PC-3 (cell line): ENCODE measurements around the gene ANKRD13B. TPM values are rescaled to one million over a fixed set of nuclear protein-coding genes. Genes with fewer than 3 reads are reported as not detected.

Experiments
- ATAC-seq: fragments of 200-7000 bp; cut with Tn5 transposase; 2 replicates; pipeline ENCODE4 v1.9.1; 2020; ENCODE audit warnings: mild to moderate bottlenecking, moderate library complexity
- BruUV-seq: library from RNA; stranded (reverse); fragments of 400-500 nt; replicated peaks from 2 replicates; lab custom pipeline; 2021; lab: Mats Ljungman, UMichigan
- CTCF ChIA-PET: fragments of 300-600 bp; sonication (Branson Sonifier 250); formaldehyde crosslinking; loops from one replicate; lab custom pipeline; 2022; ENCODE audit warnings: antibody characterized with exemption; lab: Charles Lee
- POLR2A ChIA-PET: fragments of 300-600 bp; sonication (Branson Sonifier 250); formaldehyde crosslinking; loops from one replicate; lab custom pipeline; 2022; ENCODE audit warnings: antibody characterized with exemption; ENCODE audit not compliant: unreplicated experiment; lab: Charles Lee
- DNase-seq: peaks from one replicate; pipeline ENCODE4 v3.0.0-alpha.2; 2015
- H2AFZ ChIP-seq: fragments of 300-600 bp; sonication (generic); 2 replicates; pipeline ENCODE4 v1.6.0; 2016; ENCODE audit warnings: antibody characterized with exemption, low read length
- H3F3A ChIP-seq: fragments of 300-600 bp; sonication (generic); one replicate; pipeline ENCODE4 v1.6.0; 2017; ENCODE audit warnings: antibody characterized with exemption, low read length, control low read depth, mild to moderate bottlenecking; ENCODE audit not compliant: unreplicated experiment
- H3K27ac ChIP-seq: fragments of 300-600 bp; sonication (generic); 2 replicates; pipeline ENCODE4 v1.5.1; 2016; ENCODE audit warnings: mild to moderate bottlenecking, low read length
- H3K27me3 ChIP-seq: fragments of 300-600 bp; sonication (generic); 2 replicates; pipeline ENCODE4 v1.6.1; 2016; ENCODE audit warnings: low read length, mixed read lengths
- H3K36me3 ChIP-seq: fragments of 300-600 bp; sonication (generic); 2 replicates; pipeline ENCODE4 v1.6.1; 2016; ENCODE audit warnings: low read depth, mixed run types, low read length, mixed read lengths
- H3K4me1 ChIP-seq: fragments of 300-600 bp; sonication (generic); 2 replicates; pipeline ENCODE4 v1.5.1; 2016; ENCODE audit warnings: low read length; ENCODE audit not compliant: insufficient read depth
- H3K4me2 ChIP-seq: fragments of 300-600 bp; sonication (generic); 2 replicates; pipeline ENCODE4 v1.6.0; 2016; ENCODE audit warnings: low read length
- H3K4me3 ChIP-seq: fragments of 300-600 bp; sonication (generic); 2 replicates; pipeline ENCODE4 v1.5.1; 2016; ENCODE audit warnings: mild to moderate bottlenecking, low read length, mixed read lengths
- H3K79me2 ChIP-seq: fragments of 300-600 bp; sonication (generic); 2 replicates; pipeline ENCODE4 v1.6.1; 2017; ENCODE audit warnings: low read length, mixed read lengths
- H3K9ac ChIP-seq: fragments of 300-600 bp; sonication (generic); 2 replicates; pipeline ENCODE4 v1.6.0; 2016; ENCODE audit warnings: mild to moderate bottlenecking, low read length
- H3K9me2 ChIP-seq: fragments of 300-600 bp; sonication (generic); replicated peaks from 2 replicates; pipeline ENCODE4 v1.6.1; 2016; ENCODE audit warnings: mixed run types, low read length, mixed read lengths
- H3K9me3 ChIP-seq: fragments of 300-600 bp; sonication (generic); 2 replicates; pipeline ENCODE4 v1.6.1; 2016; ENCODE audit warnings: low read length, mixed read lengths
- H4K20me1 ChIP-seq: fragments of 300-600 bp; sonication (generic); 2 replicates; pipeline ENCODE4 v1.6.1; 2016; ENCODE audit warnings: low read length, mixed read lengths
- EZH2 ChIP-seq: fragments of 300-600 bp; sonication (generic); IDR thresholded peaks from one replicate; pipeline ENCODE4 v1.6.1; 2017; ENCODE audit warnings: antibody characterized with exemption, mild to moderate bottlenecking, low read length; ENCODE audit not compliant: unreplicated experiment
- EZH2phosphoT487 ChIP-seq: fragments of 300-600 bp; sonication (generic); IDR thresholded peaks from 2 replicates; pipeline ENCODE4 v1.6.1; 2018; ENCODE audit warnings: mild to moderate bottlenecking, antibody characterized with exemption, low read length, borderline replicate concordance
- intact Hi-C: fragments of 100-400 bp; cut with micrococcal nuclease; formaldehyde crosslinking; loops from 2 replicates; pipeline ENCODE4 v1.9.0; 2023
- total RNA-seq: library from RNA; depleted of rRNA; stranded (reverse); fragments of >200 nt; gene quantifications from 2 replicates; pipeline ENCODE4 v1.2.3, GENCODE V29; 2014
- TF ChIP-seq, protein P1 (sequence below): fragments of 300-600 bp; sonication (generic); conservative IDR thresholded peaks from 2 replicates; pipeline ENCODE4 v1.5.1; 2017; ENCODE audit warnings: antibody characterized with exemption, low read depth, mild to moderate bottlenecking, low read length

The ANKRD13B gene
- total RNA-seq, 1 experiment from 2014 or later, result 11.2 TPM

DNA sequence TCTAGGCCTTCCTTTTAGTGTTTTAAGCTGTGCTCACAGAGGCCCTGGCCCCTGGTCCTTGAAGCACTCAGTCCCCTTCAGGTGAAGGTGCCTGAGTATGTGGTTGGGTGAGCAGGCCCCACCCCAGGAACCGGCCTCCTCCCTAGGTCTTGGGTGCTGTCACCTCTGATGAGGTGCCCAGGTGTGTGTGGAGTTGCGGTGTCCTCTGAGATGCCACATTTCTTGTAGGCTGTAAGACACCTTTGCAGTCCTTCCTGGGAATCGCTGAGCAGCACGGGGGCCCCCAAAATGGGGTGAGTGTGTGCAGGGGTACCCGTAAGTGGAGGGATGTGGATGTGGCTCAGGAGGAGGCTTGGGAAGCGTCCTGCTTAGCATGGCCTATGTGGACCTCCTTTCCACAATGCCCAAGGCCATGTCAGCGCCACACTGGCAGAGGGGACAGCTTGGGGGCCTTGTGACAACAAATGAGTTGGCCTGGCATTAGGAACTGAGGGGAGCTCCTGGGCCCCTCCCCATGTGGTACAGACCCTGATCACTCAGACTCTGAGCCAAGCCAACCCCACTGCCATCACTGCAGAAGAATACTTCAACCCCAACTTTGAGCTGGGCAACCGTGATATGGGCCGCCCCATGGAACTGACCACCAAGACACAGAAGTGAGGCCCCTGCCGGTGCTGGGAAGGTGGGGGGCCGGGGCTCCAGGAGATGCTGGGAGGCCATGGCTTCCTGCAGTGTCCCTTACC, 18.6 kb downstream of the ANKRD13B start:
- no peak overlapping the region for H2AFZ ChIP-seq
- H3K9me3 ChIP-seq, result no peaks in the 10 kb centered on the region
- no peak overlapping the region for H3K4me3 ChIP-seq
- ATAC-seq, result no peak
- ChIA-PET CTCF (no interaction called here), POLR2A (no interaction called here)
- no peaks in the 10 kb centered on the region for H3F3A ChIP-seq
- BruUV-seq, result no TSS peak
- no peaks in the 10 kb centered on the region for H3K79me2 ChIP-seq
- no peaks in the 10 kb centered on the region for H3K9me2 ChIP-seq
- H3K9ac ChIP-seq, result no peak overlapping the region
- H3K27me3 ChIP-seq, result no peaks in the 10 kb centered on the region
- TF ChIP-seq, protein P1, sequence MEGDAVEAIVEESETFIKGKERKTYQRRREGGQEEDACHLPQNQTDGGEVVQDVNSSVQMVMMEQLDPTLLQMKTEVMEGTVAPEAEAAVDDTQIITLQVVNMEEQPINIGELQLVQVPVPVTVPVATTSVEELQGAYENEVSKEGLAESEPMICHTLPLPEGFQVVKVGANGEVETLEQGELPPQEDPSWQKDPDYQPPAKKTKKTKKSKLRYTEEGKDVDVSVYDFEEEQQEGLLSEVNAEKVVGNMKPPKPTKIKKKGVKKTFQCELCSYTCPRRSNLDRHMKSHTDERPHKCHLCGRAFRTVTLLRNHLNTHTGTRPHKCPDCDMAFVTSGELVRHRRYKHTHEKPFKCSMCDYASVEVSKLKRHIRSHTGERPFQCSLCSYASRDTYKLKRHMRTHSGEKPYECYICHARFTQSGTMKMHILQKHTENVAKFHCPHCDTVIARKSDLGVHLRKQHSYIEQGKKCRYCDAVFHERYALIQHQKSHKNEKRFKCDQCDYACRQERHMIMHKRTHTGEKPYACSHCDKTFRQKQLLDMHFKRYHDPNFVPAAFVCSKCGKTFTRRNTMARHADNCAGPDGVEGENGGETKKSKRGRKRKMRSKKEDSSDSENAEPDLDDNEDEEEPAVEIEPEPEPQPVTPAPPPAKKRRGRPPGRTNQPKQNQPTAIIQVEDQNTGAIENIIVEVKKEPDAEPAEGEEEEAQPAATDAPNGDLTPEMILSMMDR, result no peak
- TF ChIP-seq EZH2phosphoT487 (no peak), EZH2 (no peak)
- intact Hi-C loops, result no loop called here
- H3K27ac ChIP-seq, result no peak overlapping the region
- 0 out of 2 replicates have a peak, but pooled peaks cover 6% of the 10 kb centered on the region for H3K4me1 ChIP-seq
- no peaks in the 10 kb centered on the region for H4K20me1 ChIP-seq
- no peak for DNase-seq
- no peaks in the 10 kb centered on the region for H3K36me3 ChIP-seq
- no peak overlapping the region for H3K4me2 ChIP-seq

DNA sequence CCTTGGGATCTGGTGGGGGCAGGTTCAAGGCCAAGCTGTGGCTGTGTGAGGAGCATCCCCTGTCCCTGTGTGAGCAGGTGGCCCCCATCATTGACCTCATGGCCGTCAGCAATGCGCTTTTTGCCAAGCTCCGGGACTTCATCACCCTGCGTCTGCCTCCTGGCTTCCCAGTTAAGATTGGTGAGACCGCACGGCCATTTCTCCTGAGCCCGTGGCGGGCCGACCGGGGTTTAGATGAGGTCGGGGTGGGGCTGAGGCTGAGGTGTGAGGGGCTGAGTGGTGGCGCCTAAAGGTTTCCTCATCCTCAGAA, 19.1 kb downstream of the ANKRD13B start:
- no peaks in the 10 kb centered on the region for H3F3A ChIP-seq
- DNase-seq, result no peak
- ChIA-PET CTCF (no interaction called here), POLR2A (no interaction called here)
- no peaks in the 10 kb centered on the region for H3K36me3 ChIP-seq
- no TSS peak for BruUV-seq
- no peaks in the 10 kb centered on the region for H4K20me1 ChIP-seq
- no peaks in the 10 kb centered on the region for H3K27me3 ChIP-seq
- no peak overlapping the region for H2AFZ ChIP-seq
- H3K4me1 ChIP-seq, result 0 out of 2 replicates have a peak, but pooled peaks cover 9% of the 10 kb centered on the region
- intact Hi-C loops, result no loop called here
- H3K9ac ChIP-seq, result no peak overlapping the region
- no peak overlapping the region for H3K4me3 ChIP-seq
- no peak for TF ChIP-seq EZH2phosphoT487
- no peak for TF ChIP-seq EZH2
- TF ChIP-seq, protein P1, result no peak
- no peak for ATAC-seq
- H3K79me2 ChIP-seq, result no peaks in the 10 kb centered on the region
- H3K4me2 ChIP-seq, result no peak overlapping the region
- H3K27ac ChIP-seq, result no peak overlapping the region
- H3K9me2 ChIP-seq, result no peaks in the 10 kb centered on the region
- no peaks in the 10 kb centered on the region for H3K9me3 ChIP-seq

DNA sequence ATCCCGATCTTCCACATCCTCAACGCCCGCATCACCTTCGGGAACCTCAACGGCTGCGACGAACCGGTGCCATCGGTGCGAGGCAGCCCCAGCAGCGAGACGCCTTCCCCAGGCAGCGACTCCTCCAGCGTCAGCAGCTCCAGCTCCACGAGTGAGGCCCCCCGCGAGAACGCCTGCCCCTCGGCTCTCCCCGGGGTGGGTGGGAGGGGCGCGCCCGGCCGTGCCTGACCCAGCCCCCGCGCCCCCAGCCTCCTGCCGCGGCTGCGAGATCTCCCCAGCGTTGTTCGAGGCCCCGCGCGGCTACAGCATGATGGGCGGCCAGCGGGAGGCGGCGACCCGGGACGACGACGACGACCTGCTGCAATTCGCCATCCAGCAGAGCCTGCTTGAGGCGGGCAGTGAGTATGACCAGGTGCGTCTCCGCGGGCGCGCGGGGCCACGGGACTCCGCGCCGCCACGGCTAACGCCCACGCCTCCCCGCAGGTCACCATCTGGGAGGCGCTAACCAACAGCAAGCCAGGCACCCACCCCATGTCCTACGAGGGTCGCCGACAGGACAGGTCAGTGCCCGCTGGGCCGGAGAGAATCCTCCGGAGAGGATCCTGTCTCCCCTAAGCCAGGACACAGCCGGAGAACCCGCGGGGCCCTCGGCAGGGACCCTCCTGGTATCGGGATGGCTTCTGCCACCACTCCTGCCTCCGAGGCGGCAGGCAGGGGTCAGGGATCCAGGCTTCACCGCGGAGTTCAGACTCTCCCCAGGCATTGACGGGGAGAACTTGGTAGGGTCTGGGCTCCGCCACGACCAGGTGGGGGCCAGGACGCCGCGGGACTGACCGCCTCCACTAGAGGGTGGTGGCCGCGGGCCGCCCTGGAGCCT, 19.7 kb downstream of the ANKRD13B start:
- no peak overlapping the region for H3K27ac ChIP-seq
- ChIA-PET POLR2A (no interaction called here), CTCF (no interaction called here)
- no peak for ATAC-seq
- H3K9me2 ChIP-seq, result no peaks in the 10 kb centered on the region
- H3K4me1 ChIP-seq, result peaks cover 14% of the 10 kb centered on the region
- H2AFZ ChIP-seq, result no peak overlapping the region
- no peak overlapping the region for H3K4me2 ChIP-seq
- H3K9ac ChIP-seq, result no peak overlapping the region
- no peak for DNase-seq
- no peaks in the 10 kb centered on the region for H3K27me3 ChIP-seq
- no peaks in the 10 kb centered on the region for H3K79me2 ChIP-seq
- intact Hi-C loops, result no loop called here
- no peaks in the 10 kb centered on the region for H4K20me1 ChIP-seq
- no peaks in the 10 kb centered on the region for H3K9me3 ChIP-seq
- no TSS peak for BruUV-seq
- no peaks in the 10 kb centered on the region for H3F3A ChIP-seq
- TF ChIP-seq, protein P1, result no peak
- TF ChIP-seq EZH2 (no peak), EZH2phosphoT487 (no peak)
- no peak overlapping the region for H3K4me3 ChIP-seq
- no peaks in the 10 kb centered on the region for H3K36me3 ChIP-seq
